Measurements from ENCODE around the gene ADGRB3.

The ADGRB3 gene

DNA sequence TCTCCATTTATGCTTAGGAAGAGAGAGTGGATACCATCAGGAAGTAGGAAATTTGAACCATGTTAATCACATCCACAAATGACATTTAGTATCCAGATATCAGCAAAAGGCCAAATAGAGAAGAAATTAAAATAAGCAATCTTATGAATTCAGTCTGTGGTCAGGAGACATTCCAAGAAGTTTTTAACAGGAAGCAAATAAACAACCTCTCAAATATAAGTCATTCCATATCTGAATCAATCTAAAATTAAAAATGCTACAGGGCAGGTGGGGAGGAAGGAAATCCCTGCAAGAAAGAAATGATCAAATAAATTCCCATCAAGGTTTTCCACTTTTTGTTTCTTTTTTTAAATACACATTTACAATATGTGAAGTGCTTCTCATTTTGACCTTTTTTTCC is 641.1 kb downstream of the ADGRB3 start:
- no peak overlapping the region for H2BK120ac ChIP-seq (ENCODE audit: low read depth, low read length)
- no peak overlapping the region for H4K5ac ChIP-seq (ENCODE audit: low read length)
- no peak overlapping the region for H2AK5ac ChIP-seq (ENCODE audit: low read length)
- no peak overlapping the region for H3K27ac ChIP-seq (ENCODE audit: low read depth, low read length)
- H4K8ac ChIP-seq (ENCODE audit: low read depth, low read length) = no peak overlapping the region
- H2BK15ac ChIP-seq (replicated peaks; ENCODE audit: low read depth) = no peak overlapping the region
- no peak overlapping the region for H3K9ac ChIP-seq (ENCODE audit: low read length)
- H2BK5ac ChIP-seq (ENCODE audit: low read length) = no peak overlapping the region
- no peak overlapping the region for H3K23ac ChIP-seq (ENCODE audit: low read length)
- no peak overlapping the region for H3K4me2 ChIP-seq (ENCODE audit: low read length)
- H3K27me3 ChIP-seq (ENCODE audit: insufficient read depth, low read length, poor library complexity) = no peaks in the 10 kb centered on the region
- H3K36me3 ChIP-seq (ENCODE audit: control insufficient read depth, insufficient read depth, low read length) = no peaks in the 10 kb centered on the region
- no peaks in the 10 kb centered on the region for H3K79me1 ChIP-seq (ENCODE audit: low read length)
- no peak overlapping the region for H3K4me3 ChIP-seq (ENCODE audit: low read length)
- H3K4ac ChIP-seq (ENCODE audit: low read depth, low read length) = no peak overlapping the region
- H3K18ac ChIP-seq (ENCODE audit: low read length) = no peak overlapping the region
- H3K4me1 ChIP-seq (ENCODE audit: control insufficient read depth, low read depth, low read length) = no peaks in the 10 kb centered on the region
- no peaks in the 10 kb centered on the region for H3K79me2 ChIP-seq (ENCODE audit: control insufficient read depth, insufficient read depth, low read length)
- no peak overlapping the region for H3K56ac ChIP-seq (ENCODE audit: low read length)
- no peak for DNase-seq

DNA sequence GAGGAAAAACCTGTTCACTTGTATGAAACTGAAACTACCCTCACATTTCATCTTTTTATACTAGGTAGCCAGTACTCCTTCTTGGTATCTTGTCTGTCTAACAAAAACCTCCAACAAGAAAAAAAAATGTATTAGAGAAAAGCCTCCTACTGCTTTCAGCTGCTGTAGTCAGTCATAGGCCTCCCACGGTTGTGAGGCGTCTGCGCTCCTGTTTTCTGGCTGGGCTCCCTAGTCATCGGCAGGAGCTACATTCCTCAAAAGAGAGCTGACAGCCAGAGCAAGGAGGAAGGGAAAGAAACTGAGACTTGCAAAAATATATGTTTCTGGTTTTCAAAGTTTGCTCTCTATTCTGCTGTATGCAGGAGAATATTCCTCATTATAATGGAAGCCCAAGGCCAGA is 644.7 kb downstream of the ADGRB3 start:
- no peaks in the 10 kb centered on the region for H3K79me1 ChIP-seq (ENCODE audit: low read length)

DNA sequence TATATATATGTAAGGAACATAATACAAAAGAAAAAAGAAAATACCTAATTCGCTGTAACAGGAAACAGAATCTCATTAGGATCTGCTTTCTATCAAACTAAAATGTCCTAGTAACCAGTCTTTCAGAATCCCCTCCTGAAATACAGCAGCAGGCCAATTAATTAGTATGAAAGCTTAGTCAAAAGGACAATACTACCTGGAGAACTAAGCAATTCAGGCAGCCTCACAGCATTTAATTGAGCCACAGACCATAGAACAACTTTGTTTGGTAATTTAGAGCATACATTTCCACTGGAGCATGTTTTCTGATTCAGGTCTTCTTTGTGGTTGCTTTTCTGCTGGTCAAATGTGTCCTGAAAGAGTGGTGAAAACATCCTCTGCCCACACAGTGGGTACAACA is 645.8 kb downstream of the ADGRB3 start:
- no peaks in the 10 kb centered on the region for H3K79me2 ChIP-seq (ENCODE audit: control insufficient read depth, insufficient read depth, low read length)
- no peak for DNase-seq
- no peak overlapping the region for H3K27ac ChIP-seq (ENCODE audit: low read depth, low read length)
- H4K8ac ChIP-seq (ENCODE audit: low read depth, low read length) = no peak overlapping the region
- H2BK15ac ChIP-seq (replicated peaks; ENCODE audit: low read depth) = no peak overlapping the region
- H4K5ac ChIP-seq (ENCODE audit: low read length) = no peak overlapping the region
- H3K23ac ChIP-seq (ENCODE audit: low read length) = no peak overlapping the region
- no peaks in the 10 kb centered on the region for H3K27me3 ChIP-seq (ENCODE audit: insufficient read depth, low read length, poor library complexity)
- H3K36me3 ChIP-seq (ENCODE audit: control insufficient read depth, insufficient read depth, low read length) = no peaks in the 10 kb centered on the region
- H3K4me1 ChIP-seq (ENCODE audit: control insufficient read depth, low read depth, low read length) = no peaks in the 10 kb centered on the region
- H3K79me1 ChIP-seq (ENCODE audit: low read length) = no peaks in the 10 kb centered on the region
- H2BK120ac ChIP-seq (ENCODE audit: low read depth, low read length) = no peak overlapping the region
- no peak overlapping the region for H2AK5ac ChIP-seq (ENCODE audit: low read length)
- H3K4ac ChIP-seq (ENCODE audit: low read depth, low read length) = no peak overlapping the region
- no peak overlapping the region for H3K18ac ChIP-seq (ENCODE audit: low read length)
- no peak overlapping the region for H3K4me3 ChIP-seq (ENCODE audit: low read length)
- H2BK5ac ChIP-seq (ENCODE audit: low read length) = no peak overlapping the region
- WGBS (ENCODE audit: extremely low coverage, insufficient coverage, low lambda C conversion rate) = no CpG with 5 or more reads among the region's 1 CpG
- no peak overlapping the region for H3K9ac ChIP-seq (ENCODE audit: low read length)
- H3K56ac ChIP-seq (ENCODE audit: low read length) = no peak overlapping the region
- H3K4me2 ChIP-seq (ENCODE audit: low read length) = no peak overlapping the region

More for the DNA sequence above, 644.7 kb downstream of the ADGRB3 start:
- no peak overlapping the region for H3K4me3 ChIP-seq (ENCODE audit: low read length)
- no peak overlapping the region for H3K56ac ChIP-seq (ENCODE audit: low read length)
- H3K9ac ChIP-seq (ENCODE audit: low read length) = no peak overlapping the region
- no peak overlapping the region for H3K27ac ChIP-seq (ENCODE audit: low read depth, low read length)
- no peak overlapping the region for H3K4ac ChIP-seq (ENCODE audit: low read depth, low read length)
- H3K4me1 ChIP-seq (ENCODE audit: control insufficient read depth, low read depth, low read length) = no peaks in the 10 kb centered on the region
- H3K4me2 ChIP-seq (ENCODE audit: low read length) = no peak overlapping the region
- H3K27me3 ChIP-seq (ENCODE audit: insufficient read depth, low read length, poor library complexity) = no peaks in the 10 kb centered on the region
- no peak overlapping the region for H3K23ac ChIP-seq (ENCODE audit: low read length)
- H4K5ac ChIP-seq (ENCODE audit: low read length) = no peak overlapping the region
- H3K18ac ChIP-seq (ENCODE audit: low read length) = no peak overlapping the region
- DNase-seq = peak; percentile 10
- no peak overlapping the region for H2BK120ac ChIP-seq (ENCODE audit: low read depth, low read length)
- H4K8ac ChIP-seq (ENCODE audit: low read depth, low read length) = no peak overlapping the region
- WGBS (ENCODE audit: extremely low coverage, insufficient coverage, low lambda C conversion rate) = no CpG with 5 or more reads among the region's 4 CpGs
- H2BK15ac ChIP-seq (replicated peaks; ENCODE audit: low read depth) = no peak overlapping the region
- no peaks in the 10 kb centered on the region for H3K79me2 ChIP-seq (ENCODE audit: control insufficient read depth, insufficient read depth, low read length)
- no peak overlapping the region for H2AK5ac ChIP-seq (ENCODE audit: low read length)
- no peak overlapping the region for H2BK5ac ChIP-seq (ENCODE audit: low read length)
- no peaks in the 10 kb centered on the region for H3K36me3 ChIP-seq (ENCODE audit: control insufficient read depth, insufficient read depth, low read length)

DNA sequence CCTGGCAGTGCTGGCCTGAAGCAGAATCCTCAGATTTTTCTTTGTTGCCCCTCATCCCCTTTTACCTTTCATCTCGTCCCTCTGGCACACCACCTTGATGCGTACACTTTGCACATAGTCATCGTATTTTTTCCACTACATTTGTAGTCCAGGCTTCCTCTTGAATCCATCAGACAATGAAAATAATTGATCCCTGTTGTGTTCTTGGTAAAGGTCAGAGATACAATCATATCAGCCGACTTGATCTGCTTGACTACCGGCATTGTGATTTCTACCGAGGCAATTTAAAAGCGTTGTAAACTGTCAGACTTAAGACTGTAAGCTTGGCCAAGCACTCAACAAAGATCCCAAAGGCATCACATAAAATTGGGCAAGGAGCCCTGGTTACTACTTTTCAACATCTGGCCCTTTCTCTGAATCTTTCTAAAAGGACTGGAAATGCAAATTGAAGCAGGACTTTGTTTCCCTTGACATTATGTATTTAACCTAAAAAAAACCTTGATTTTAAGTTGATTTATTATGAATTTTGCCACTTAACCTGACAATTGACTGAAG is 649.2 kb downstream of the ADGRB3 start:
- no peak overlapping the region for H4K8ac ChIP-seq (ENCODE audit: low read depth, low read length)
- no peaks in the 10 kb centered on the region for H3K79me2 ChIP-seq (ENCODE audit: control insufficient read depth, insufficient read depth, low read length)
- no peak overlapping the region for H3K56ac ChIP-seq (ENCODE audit: low read length)
- no peak overlapping the region for H4K5ac ChIP-seq (ENCODE audit: low read length)
- WGBS (ENCODE audit: extremely low coverage, insufficient coverage, low lambda C conversion rate) = no CpG with 5 or more reads among the region's 7 CpGs
- no peak overlapping the region for H2BK15ac ChIP-seq (replicated peaks; ENCODE audit: low read depth)
- H3K23ac ChIP-seq (ENCODE audit: low read length) = no peak overlapping the region
- no peak overlapping the region for H2BK120ac ChIP-seq (ENCODE audit: low read depth, low read length)
- no peak overlapping the region for H3K4ac ChIP-seq (ENCODE audit: low read depth, low read length)
- H3K18ac ChIP-seq (ENCODE audit: low read length) = no peak overlapping the region
- H3K4me1 ChIP-seq (ENCODE audit: control insufficient read depth, low read depth, low read length) = no peaks in the 10 kb centered on the region
- DNase-seq = no peak
- H2AK5ac ChIP-seq (ENCODE audit: low read length) = no peak overlapping the region
- H2BK5ac ChIP-seq (ENCODE audit: low read length) = no peak overlapping the region
- H3K36me3 ChIP-seq (ENCODE audit: control insufficient read depth, insufficient read depth, low read length) = no peaks in the 10 kb centered on the region
- no peak overlapping the region for H3K9ac ChIP-seq (ENCODE audit: low read length)
- H3K4me2 ChIP-seq (ENCODE audit: low read length) = no peak overlapping the region
- no peaks in the 10 kb centered on the region for H3K27me3 ChIP-seq (ENCODE audit: insufficient read depth, low read length, poor library complexity)
- no peaks in the 10 kb centered on the region for H3K79me1 ChIP-seq (ENCODE audit: low read length)
- H3K4me3 ChIP-seq (ENCODE audit: low read length) = no peak overlapping the region
- no peak overlapping the region for H3K27ac ChIP-seq (ENCODE audit: low read depth, low read length)

DNA sequence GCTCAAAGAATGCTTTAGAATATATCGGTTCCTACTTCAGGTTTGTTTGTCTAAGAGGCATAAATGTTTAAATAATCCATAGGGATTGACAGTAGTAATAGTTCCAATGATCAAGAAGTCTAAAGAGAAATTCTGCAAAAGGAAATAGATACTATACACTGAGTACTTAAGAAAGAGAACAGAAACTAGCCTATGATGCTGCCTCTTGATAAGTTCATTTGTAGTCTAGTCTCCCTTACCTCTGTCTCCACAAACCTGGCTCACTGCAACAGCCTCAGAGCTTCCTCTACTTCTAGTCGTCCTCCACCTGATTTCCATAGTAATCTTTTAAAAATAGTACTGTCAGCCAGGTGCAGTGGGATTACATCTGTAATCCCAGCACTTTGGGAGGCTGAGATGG is 650.0 kb downstream of the ADGRB3 start:
- H4K5ac ChIP-seq (ENCODE audit: low read length) = no peak overlapping the region
- DNase-seq = no peak
- H3K36me3 ChIP-seq (ENCODE audit: control insufficient read depth, insufficient read depth, low read length) = no peaks in the 10 kb centered on the region
- no peak overlapping the region for H2BK15ac ChIP-seq (replicated peaks; ENCODE audit: low read depth)
- WGBS (ENCODE audit: extremely low coverage, insufficient coverage, low lambda C conversion rate) = no CpG with 5 or more reads among the region's 2 CpGs
- no peak overlapping the region for H3K18ac ChIP-seq (ENCODE audit: low read length)
- no peak overlapping the region for H3K4me2 ChIP-seq (ENCODE audit: low read length)
- no peaks in the 10 kb centered on the region for H3K4me1 ChIP-seq (ENCODE audit: control insufficient read depth, low read depth, low read length)
- H3K79me2 ChIP-seq (ENCODE audit: control insufficient read depth, insufficient read depth, low read length) = no peaks in the 10 kb centered on the region
- no peak overlapping the region for H3K56ac ChIP-seq (ENCODE audit: low read length)
- H3K9ac ChIP-seq (ENCODE audit: low read length) = no peak overlapping the region
- no peak overlapping the region for H3K4ac ChIP-seq (ENCODE audit: low read depth, low read length)
- H4K8ac ChIP-seq (ENCODE audit: low read depth, low read length) = no peak overlapping the region
- no peaks in the 10 kb centered on the region for H3K79me1 ChIP-seq (ENCODE audit: low read length)
- no peak overlapping the region for H2AK5ac ChIP-seq (ENCODE audit: low read length)
- no peak overlapping the region for H3K4me3 ChIP-seq (ENCODE audit: low read length)
- H2BK120ac ChIP-seq (ENCODE audit: low read depth, low read length) = no peak overlapping the region
- no peaks in the 10 kb centered on the region for H3K27me3 ChIP-seq (ENCODE audit: insufficient read depth, low read length, poor library complexity)
- H3K27ac ChIP-seq (ENCODE audit: low read depth, low read length) = no peak overlapping the region
- no peak overlapping the region for H3K23ac ChIP-seq (ENCODE audit: low read length)
- no peak overlapping the region for H2BK5ac ChIP-seq (ENCODE audit: low read length)

DNA sequence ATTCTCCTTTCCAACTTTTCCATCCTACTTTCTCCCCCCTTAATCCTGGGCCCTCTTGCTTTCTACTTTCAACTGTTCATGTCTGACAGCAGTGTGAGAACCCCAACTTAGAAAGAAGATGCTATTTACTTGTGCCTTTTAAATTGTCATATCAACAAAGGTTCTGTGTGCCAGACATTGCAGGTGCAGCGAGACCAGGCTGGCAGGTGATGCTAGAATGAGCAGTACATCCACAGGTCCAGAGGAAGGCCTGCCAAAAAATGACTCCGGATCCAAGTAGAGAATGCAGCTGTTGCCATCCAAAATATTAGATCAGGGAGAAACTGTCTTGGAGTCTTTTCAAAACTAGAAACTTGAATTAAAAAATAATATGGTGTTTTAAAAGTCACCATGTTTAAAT is 651.2 kb downstream of the ADGRB3 start:
- Histone ChIP-seq H3K79me1 (ENCODE audit: low read length) (no peaks in the 10 kb centered on the region), H3K4ac (ENCODE audit: low read depth, low read length) (no peak overlapping the region), H3K23ac (ENCODE audit: low read length) (no peak overlapping the region), H3K4me2 (ENCODE audit: low read length) (no peak overlapping the region), H3K27ac (ENCODE audit: low read depth, low read length) (no peak overlapping the region), H3K4me3 (ENCODE audit: low read length) (no peak overlapping the region), H3K56ac (ENCODE audit: low read length) (no peak overlapping the region), H3K9ac (ENCODE audit: low read length) (no peak overlapping the region), H2BK120ac (ENCODE audit: low read depth, low read length) (no peak overlapping the region), H2AK5ac (ENCODE audit: low read length) (no peak overlapping the region), H2BK5ac (ENCODE audit: low read length) (no peak overlapping the region), H4K8ac (ENCODE audit: low read depth, low read length) (no peak overlapping the region), H3K4me1 (ENCODE audit: control insufficient read depth, low read depth, low read length) (no peaks in the 10 kb centered on the region), H3K18ac (ENCODE audit: low read length) (no peak overlapping the region), H2BK15ac (replicated peaks; ENCODE audit: low read depth) (no peak overlapping the region), H3K36me3 (ENCODE audit: control insufficient read depth, insufficient read depth, low read length) (no peaks in the 10 kb centered on the region), H4K5ac (ENCODE audit: low read length) (no peak overlapping the region), H3K79me2 (ENCODE audit: control insufficient read depth, insufficient read depth, low read length) (no peaks in the 10 kb centered on the region), H3K27me3 (ENCODE audit: insufficient read depth, low read length, poor library complexity) (no peaks in the 10 kb centered on the region)
- no peak for DNase-seq
- WGBS (ENCODE audit: extremely low coverage, insufficient coverage, low lambda C conversion rate) = no CpG with 5 or more reads among the region's 2 CpGs
